ENCODE results near the gene CEP128.

CEP128 gene

GRCh38 chr14:80768646-80769045 lies 172.9 kb downstream of the CEP128 start:
- DNase-seq: no peak

- no peak for DNase-seq
Measured at GRCh38 chr14:80764921-80765507, 176.5 kb downstream of the CEP128 start.

GRCh38 chr14:80764496-80764895 lies 177.0 kb downstream of the CEP128 start:
- no peak for DNase-seq

DNA sequence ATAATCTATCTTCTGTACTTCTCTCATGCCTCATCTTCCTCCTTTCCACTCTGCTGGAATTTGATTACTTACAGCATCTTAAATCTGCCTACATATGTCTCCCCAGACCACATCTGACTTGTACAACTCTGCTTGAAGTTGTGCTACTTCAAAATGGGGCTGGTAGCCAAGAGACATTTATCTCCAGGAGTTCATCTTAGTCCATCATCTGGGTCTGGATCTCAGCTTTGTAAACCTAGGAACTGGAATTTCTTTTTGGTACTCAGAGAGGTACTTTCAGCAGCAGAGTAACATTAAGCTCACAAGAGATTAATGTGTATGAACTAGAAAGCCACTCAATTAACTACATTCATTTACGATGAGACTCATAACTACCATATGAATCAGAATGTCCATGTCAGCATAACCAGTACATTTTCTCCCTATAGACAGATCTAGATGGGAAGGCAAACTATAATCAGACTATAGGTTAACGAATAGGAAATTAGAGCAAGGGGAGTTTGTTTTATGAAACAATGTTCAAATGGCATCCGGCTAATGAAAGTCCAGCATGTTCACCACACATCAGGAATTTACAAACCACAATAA lies 178.8 kb downstream of the CEP128 start:
- no peak for DNase-seq

- no peak for DNase-seq
Measured at GRCh38 chr14:80754696-80755095, 186.8 kb downstream of the CEP128 start.

DNA sequence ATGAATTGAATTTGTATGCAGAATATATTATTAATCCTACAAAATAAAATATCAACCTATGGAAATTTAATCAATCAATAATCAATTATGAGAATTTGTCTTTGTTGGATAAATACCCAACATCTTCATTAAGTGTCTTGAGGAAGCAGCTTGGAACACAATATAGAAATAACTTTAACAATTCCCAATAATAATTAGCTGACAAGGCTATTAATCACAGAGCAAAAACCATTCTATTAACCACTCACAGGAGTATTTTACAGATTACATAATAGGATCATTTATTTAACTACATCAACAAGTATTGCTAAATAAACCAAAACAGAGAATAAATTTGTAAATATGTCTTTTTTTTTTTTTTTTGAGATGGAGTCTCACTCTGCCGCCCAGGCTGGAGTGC lies 190.3 kb downstream of the CEP128 start:
- no peak for DNase-seq

- no peak for DNase-seq
Measured at GRCh38 chr14:80726211-80726610, 215.3 kb downstream of the CEP128 start.

DNA sequence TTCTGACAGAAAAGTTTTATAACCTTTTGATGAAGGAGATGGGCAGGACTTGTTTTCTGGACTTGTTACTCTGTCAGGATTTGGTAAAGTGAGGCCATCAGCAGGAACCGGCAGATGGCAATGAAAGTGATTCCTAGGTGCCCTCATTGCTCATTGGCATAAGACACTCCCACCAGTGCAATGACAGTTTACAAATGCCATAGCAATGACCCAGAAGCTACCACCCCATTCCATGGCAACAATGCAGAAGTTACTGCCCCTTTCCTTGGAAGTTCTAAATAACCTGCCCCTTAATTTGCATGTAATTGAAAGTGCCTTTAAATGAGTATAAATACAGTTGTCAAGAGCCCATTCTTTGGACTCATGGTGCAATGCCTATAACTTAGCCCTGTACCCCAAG lies 222.6 kb downstream of the CEP128 start:
- DNase-seq: no peak

- no peak for DNase-seq
Measured at GRCh38 chr14:80714474-80714873, 227.1 kb downstream of the CEP128 start.

DNA sequence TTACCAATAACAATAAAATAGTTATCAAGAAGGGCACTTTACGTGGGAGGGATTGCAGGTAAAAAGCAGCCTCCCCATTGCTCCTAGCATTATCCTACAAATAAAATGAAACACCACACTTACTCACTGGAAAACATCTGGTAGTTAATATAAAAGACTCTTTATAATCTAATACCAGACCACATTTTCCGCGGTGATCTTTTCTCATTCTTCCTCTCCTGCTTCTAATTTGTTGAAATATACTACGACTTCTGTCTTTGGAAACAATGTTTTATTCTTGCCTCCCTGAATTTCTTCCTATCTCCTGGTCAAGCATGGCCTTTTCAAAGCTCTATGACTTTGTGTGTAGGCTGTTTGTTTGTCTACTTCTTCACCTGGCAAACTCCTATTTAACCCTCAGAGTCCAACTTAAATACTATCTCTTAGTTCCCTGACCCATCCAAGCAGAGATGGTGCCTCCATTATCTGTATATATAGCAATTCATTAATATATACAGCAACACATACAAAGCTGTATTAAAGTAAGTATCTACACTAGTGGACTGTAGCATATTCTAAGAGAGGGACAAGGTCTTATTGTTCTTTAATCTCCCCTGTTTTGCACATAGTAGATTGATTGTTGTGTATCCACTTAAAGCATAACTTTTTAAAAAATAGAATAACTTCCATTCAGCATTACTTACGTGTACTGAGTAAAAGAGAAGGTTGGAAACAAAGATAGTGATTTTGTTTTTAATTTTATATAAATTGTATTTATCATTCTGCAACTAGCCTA lies 228.3 kb downstream of the CEP128 start:
- DNase-seq: no peak

GRCh38 chr14:80705241-80705980 lies 236.1 kb downstream of the CEP128 start:
- DNase-seq: no peak

DNA sequence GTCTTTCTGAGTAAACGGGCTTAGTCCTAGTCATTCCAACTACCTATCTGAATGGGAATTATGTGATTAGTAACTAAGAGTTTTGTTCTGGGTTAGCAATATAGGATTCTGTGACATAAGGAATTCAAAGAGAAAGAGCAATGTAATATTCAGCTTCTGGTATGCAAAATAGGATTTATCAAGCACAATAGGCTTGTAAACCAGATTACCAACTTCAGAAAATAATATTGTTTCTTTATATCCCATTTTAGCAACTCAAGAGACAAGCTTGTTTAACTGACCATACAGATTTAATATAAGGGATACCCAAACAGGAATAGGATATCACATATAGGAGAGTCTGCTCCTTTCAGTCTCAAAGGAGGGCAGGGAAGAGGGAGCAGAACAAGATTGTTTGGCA lies 240.9 kb downstream of the CEP128 start:
- no peak for DNase-seq

GRCh38 chr14:80699861-80700260 lies 241.7 kb downstream of the CEP128 start:
- no peak for DNase-seq

- no peak for DNase-seq
Measured at GRCh38 chr14:80698974-80699373, 242.6 kb downstream of the CEP128 start.

DNA sequence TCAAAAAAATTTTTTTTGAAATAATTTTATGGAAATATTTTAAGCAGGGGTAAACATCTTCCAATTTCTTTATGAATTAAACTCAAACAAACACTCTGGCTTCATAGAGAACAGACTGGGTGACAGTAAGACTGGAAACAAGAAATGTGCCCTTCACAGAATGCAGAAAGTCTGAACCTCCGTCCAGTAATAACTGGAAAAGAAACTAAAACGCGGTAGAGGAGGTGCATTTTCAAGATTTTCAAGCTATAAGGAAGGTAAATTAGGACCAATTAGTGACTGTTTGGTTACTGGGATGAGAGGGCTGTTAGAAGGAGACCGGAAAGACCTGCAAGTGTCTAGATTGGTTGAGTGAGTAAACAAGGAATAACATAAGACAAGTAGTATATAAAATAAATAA lies 245.7 kb downstream of the CEP128 start:
- DNase-seq: no peak

DNA sequence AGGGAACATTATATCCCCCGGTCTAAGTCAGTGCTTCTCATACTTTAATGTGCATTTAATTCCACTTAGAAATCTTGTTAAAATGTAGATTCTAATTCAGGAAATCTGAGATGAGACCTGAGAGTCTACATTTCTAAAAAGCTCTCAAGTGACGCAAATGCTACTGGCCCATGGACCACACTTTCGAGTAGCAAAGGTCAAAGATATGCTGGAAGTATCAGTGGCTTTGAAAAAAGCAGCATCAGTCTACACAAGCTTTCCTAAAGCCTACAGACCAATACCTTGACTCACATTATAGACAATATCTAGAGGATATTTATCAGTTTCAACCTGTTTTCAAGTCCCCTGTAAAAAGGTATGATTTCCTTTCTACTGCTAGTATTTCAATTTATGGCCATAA lies 248.6 kb downstream of the CEP128 start:
- DNase-seq: no peak

DNA sequence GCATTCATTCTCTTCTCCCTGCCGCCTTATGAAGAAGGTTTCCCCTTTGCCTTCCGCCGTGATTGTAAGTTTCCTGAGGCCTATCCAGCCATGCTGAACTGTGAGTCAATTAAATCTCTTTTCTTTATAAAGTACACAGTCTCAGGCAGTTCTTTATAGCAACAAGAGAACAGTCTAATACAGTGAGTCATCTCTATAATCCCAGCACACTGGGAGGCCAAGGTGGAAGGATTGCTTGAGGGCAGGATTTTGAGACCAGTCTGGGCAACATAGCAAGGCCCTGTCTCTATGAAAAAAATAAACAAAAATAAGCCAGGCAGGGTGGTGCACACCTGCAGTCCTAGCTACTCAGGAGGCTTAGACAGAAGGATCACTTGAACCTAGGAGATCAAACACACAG lies 259.9 kb downstream of the CEP128 start:
- DNase-seq: no peak

DNA sequence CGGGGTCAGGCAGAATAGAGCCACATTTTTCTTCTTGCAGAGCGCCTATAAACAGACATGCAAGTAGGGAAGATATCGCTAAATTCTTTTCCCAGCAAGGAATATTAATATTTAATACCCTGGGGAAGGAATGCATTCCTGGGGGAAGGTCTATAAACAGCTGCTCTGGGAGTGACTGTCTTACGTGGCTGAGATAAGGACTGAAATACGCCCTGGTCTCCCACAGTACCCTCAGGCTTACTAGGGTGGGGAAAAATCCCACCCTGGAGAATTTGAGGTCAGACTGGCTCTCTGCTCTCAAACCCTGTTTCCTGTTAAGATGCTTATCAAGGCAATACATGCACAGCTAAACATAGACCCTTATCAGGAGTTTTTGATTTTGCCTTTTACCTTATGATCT lies 262.3 kb downstream of the CEP128 start:
- no peak for DNase-seq

DNA sequence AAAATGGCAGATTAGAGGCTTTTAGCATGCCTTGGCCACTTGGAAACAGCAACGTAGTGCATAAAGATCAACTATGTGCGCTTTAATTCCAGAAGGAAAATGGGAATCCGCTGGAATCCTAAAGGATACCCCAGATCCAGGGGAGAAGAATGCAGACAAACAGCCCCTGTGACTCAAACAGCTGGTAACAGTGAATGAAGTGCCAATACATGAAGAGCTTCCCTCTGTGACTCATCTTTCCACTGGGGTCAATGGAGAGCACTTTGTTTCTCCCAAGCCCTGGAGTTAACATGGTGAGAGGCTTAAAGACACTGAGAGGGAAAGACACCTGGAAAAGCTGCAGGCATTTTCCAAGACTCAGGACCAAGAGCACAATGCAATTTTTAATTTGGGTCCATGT lies 263.1 kb downstream of the CEP128 start:
- DNase-seq: no peak

DNA sequence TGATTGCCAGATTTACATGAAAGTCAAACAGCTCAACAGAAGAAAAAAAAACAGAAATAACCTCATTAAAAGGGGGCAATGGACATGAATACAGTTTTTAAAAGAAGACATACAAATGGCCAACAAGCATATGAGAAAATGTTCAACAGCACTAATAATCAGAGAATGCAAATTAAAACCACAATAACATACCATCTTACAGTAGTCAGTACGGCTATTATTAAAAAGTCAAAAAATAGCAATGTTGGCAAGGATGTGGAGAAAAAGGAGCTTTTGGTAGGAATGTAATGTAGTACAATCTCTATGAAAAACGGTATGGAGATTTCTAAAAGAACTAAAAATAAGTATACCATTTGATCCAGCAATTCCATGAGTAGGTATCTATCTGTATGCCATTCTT lies 272.1 kb downstream of the CEP128 start:
- DNase-seq: no peak

DNA sequence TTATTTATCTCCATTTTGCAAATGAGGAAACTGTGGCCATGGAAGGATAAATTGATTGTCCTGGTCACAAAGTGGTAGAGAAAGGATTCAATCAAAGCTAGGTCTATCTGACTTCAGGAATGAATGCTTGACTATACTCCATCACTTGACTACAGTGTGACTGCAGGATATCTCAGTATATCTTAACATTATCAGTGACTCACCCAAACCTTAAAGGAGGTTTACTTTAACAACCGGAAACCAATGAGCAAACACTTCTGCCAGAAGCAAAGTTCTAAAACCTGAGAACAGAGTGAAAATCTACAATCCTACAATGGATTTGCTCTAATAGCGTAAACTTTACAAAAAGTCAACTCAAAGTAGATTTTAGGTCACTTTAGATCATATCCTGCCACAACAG lies 277.0 kb downstream of the CEP128 start:
- no peak for DNase-seq

DNA sequence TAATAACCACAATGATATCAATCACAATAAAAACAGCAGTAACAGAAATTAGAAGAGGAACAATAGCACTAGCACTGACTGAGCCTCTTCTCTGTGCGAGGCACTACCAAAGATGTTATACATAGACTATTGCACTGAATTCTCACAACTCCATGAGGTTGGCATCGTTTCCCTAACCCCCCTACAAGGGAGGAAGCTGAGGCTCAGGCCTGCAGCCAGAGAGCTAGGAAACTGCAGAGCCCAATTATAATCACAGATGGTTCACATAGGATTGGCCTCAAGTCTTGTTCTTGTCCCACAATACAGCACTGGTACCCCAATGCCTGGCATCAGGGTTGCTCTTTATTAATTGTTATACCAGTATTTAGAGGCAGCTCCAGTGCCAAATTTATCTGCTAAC lies 278.0 kb downstream of the CEP128 start:
- DNase-seq: no peak

DNA sequence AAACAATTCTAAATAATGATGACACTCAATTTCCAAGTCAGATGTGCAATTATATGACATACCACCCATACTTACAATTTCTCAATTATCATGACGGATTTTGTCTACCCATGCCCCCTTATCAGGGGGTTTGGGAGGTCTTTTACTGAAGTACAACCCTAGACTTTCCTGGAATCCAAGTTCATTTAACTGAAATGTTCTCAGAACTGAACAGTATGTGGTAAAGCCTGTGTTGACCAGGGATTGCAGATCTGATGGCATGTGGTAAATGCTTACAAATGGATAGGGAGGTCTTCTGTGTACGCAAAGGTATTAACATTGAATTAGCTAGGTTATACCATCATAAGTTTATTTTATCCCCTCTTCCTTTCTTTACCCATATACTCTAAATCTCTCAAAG lies 281.8 kb downstream of the CEP128 start:
- DNase-seq: no peak

GRCh38 chr14:80658733-80659132 lies 282.8 kb downstream of the CEP128 start:
- DNase-seq: no peak

Measured in NCI-H2081 treated with DMSO at 0.1 percent for 48 hours (cell line).